ENCODE results near the gene SFMBT1. TPM values are rescaled to one million over a fixed set of nuclear protein-coding genes. Genes with fewer than 3 reads are reported as not detected.
A peak's percentile ranks its signal among the peaks of the same experiment; 100 is the strongest.

Gene SFMBT1
- total and polyA plus RNA-seq, 12 donors = 3.1 to 19.1 (median 16.3) TPM

DNA sequence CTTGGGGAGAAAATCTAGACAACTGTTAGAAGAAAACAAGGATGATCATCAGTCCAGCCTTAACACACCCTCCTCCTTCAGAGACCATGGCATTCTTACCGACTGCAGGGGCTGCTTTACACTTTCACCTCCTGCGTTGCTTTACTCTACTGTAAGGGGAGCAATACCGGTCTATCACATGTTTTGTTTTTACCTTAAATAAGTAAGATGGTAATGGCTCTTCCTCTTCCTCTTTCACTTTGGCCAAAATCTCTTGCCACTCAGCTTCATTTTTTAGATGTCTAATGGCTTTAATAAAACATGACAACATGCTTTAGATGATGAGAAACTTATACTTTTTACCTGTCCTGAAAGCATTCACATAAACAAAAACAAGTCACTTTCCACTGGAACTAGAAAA lies 115.1 kb downstream of the SFMBT1 start:
- Histone ChIP-seq H3K36me3 (peaks cover 0 to 56% (median 7%) of the 10 kb centered on the region in 9 donors), H3K4me3 (no peak overlapping the region), H3K27me3 (no peaks in the 10 kb centered on the region), H3K9me3 (no peaks in the 10 kb centered on the region), H3K4me1 (peaks cover 0 to 24% (median 0%) of the 10 kb centered on the region in 9 donors), H3K27ac (no peak overlapping the region)
- DNase-seq = no peak
- intact Hi-C loops (cut with DNase I) = loop anchor here in 8 of 10 donors (5.0 to 10.0 kb wide), 6 partner anchors 83 to 188 kb away; partner anchors contain the start of gene SFMBT1 (in 2 of the 8)
- TF ChIP-seq, protein P1, sequence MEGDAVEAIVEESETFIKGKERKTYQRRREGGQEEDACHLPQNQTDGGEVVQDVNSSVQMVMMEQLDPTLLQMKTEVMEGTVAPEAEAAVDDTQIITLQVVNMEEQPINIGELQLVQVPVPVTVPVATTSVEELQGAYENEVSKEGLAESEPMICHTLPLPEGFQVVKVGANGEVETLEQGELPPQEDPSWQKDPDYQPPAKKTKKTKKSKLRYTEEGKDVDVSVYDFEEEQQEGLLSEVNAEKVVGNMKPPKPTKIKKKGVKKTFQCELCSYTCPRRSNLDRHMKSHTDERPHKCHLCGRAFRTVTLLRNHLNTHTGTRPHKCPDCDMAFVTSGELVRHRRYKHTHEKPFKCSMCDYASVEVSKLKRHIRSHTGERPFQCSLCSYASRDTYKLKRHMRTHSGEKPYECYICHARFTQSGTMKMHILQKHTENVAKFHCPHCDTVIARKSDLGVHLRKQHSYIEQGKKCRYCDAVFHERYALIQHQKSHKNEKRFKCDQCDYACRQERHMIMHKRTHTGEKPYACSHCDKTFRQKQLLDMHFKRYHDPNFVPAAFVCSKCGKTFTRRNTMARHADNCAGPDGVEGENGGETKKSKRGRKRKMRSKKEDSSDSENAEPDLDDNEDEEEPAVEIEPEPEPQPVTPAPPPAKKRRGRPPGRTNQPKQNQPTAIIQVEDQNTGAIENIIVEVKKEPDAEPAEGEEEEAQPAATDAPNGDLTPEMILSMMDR (IDR thresholded peaks at IDR 0.05) = no peak
- 84 to 88% methylated on average over 3 of the region's 3 CpGs for whole genome bisulfite sequencing, 2 donors
- no peak for ATAC-seq

DNA sequence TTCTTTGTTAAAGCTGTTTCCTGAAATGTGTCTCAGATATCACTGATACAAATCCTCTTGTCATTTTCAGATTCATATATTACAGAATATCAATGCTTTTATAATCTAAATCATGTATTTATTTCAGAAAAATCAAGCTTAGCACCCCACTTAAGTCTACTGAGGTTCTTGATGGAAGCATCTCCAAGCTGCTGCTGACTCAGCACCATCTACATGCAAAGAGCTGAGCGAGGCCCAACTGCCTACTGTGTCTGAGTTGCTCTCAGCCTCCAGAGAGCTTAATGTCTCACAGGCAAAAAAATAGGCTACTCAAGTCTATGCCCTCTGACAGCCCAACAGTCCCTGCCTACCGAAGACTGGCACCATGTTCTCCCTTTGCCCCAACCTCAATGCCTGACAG lies 119.3 kb downstream of the SFMBT1 start:
- WGBS, 2 donors = 94 to 96% methylated on average over 2 of the region's 2 CpGs
- DNase-seq = no peak

GRCh38 chr3:52925405-52926313 lies 120.2 kb downstream of the SFMBT1 start:
- ATAC-seq = no peak
- WGBS, 2 donors = 75 to 81% methylated on average over 6 of the region's 6 CpGs
- H3K27ac ChIP-seq = no peak overlapping the region
- H3K4me3 ChIP-seq = no peak overlapping the region
- no peak for DNase-seq
- TF ChIP-seq, protein P1 (IDR thresholded peaks at IDR 0.05) = no peak
- H3K27me3 ChIP-seq = no peaks in the 10 kb centered on the region
- H3K9me3 ChIP-seq = no peaks in the 10 kb centered on the region
- H3K36me3 ChIP-seq = peaks cover 0 to 80% (median 11%) of the 10 kb centered on the region in 9 donors
- peaks cover 0 to 38% (median 0%) of the 10 kb centered on the region in 9 donors for H3K4me1 ChIP-seq
- intact Hi-C loops (cut with DNase I) = loop anchor here in 2 of 10 donors (10.0 kb wide), 1 partner anchor 181 kb away; no protein-coding TSS in a partner anchor

More for the DNA sequence above, 119.3 kb downstream of the SFMBT1 start:
- Histone ChIP-seq H3K9me3 (no peaks in the 10 kb centered on the region), H3K27me3 (no peaks in the 10 kb centered on the region), H3K27ac (no peak overlapping the region), H3K4me1 (peaks cover 0 to 32% (median 0%) of the 10 kb centered on the region in 9 donors), H3K36me3 (peaks cover 0 to 76% (median 7%) of the 10 kb centered on the region in 9 donors), H3K4me3 (no peak overlapping the region)
- ATAC-seq = no peak
- TF ChIP-seq, protein P1 (IDR thresholded peaks at IDR 0.05) = no peak
- intact Hi-C loops (cut with DNase I) = loop anchor here in 2 of 10 donors (10.0 kb wide), 1 partner anchor 182 kb away; no protein-coding TSS in a partner anchor

DNA sequence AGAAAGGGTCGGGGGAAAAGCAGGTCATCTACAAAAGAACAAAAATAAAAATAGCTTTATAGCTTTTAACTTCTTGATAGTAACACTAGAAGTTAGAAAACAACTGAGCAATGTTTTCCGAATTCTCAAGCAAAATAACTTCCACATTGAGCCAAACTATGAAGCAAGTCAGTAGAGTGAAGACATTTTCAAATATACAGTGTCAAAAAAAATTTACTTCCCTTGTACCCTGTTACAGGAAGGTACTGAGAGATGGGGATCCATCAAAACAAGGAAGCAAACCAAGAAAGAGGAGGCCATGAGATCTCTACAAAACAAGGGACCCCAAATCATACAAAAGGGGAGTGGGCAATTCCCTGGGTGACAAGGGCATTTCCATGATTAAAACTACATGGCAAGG lies 121.9 kb downstream of the SFMBT1 start:
- H3K4me1 ChIP-seq = peaks cover 0 to 38% (median 0%) of the 10 kb centered on the region in 9 donors
- 89 to 91% methylated on average over 2 of the region's 2 CpGs for WGBS, 2 donors
- no peak overlapping the region for H3K4me3 ChIP-seq
- intact Hi-C loops (cut with DNase I) = loop anchor here in 2 of 10 donors (10.0 kb wide), 1 partner anchor 179 kb away; no protein-coding TSS in a partner anchor
- H3K9me3 ChIP-seq = no peaks in the 10 kb centered on the region
- H3K36me3 ChIP-seq = peaks cover 0 to 83% (median 25%) of the 10 kb centered on the region in 9 donors
- no peak for DNase-seq
- no peak for ATAC-seq
- TF ChIP-seq, protein P1 (IDR thresholded peaks at IDR 0.05) = no peak
- H3K27me3 ChIP-seq = no peaks in the 10 kb centered on the region
- H3K27ac ChIP-seq = peak overlapping the region in 1 of 10 donors; percentile 53

All from heart right ventricle (tissue), 16 donors.